H9 (cell line): ENCODE data around the gene KRT86. TPM values are rescaled to one million over a fixed set of nuclear protein-coding genes. Genes with fewer than 3 reads are reported as not detected.

Experiments
- DNase-seq: peaks from one replicate; pipeline ENCODE4 v3.0.0-alpha.2; 2017
- H2AFZ ChIP-seq: one replicate; pipeline ENCODE4 v1.6.1; 2013; ENCODE audit warnings: mild to moderate bottlenecking, low read length, control low read depth, moderate library complexity
- H2AK5ac ChIP-seq: 2 replicates; pipeline ENCODE4 v1.6.1; 2013; ENCODE audit warnings: low read length, control low read depth, mixed read lengths; ENCODE audit not compliant: insufficient read length
- H2BK120ac ChIP-seq: one replicate; pipeline ENCODE4 v1.6.1; 2013; ENCODE audit warnings: low read depth, mild to moderate bottlenecking, low read length, control low read depth, inconsistent platforms; ENCODE audit not compliant: poor library complexity, severe bottlenecking
- H2BK12ac ChIP-seq: 2 replicates; pipeline ENCODE4 v1.6.1; 2013; ENCODE audit warnings: low read length, control low read depth, mixed read lengths, low read depth; ENCODE audit not compliant: insufficient read length
- H2BK15ac ChIP-seq: 2 replicates; pipeline ENCODE4 v1.6.1; 2013; ENCODE audit warnings: low read depth, low read length, control low read depth
- H2BK20ac ChIP-seq: one replicate; pipeline ENCODE4 v1.6.1; 2013; ENCODE audit warnings: low read depth, mild to moderate bottlenecking, low read length, control low read depth, inconsistent platforms; ENCODE audit not compliant: poor library complexity, severe bottlenecking
- H2BK5ac ChIP-seq: 2 replicates; pipeline ENCODE4 v1.6.1; 2013; ENCODE audit warnings: low read length, control low read depth, mixed read lengths; ENCODE audit not compliant: insufficient read length
- H3K14ac ChIP-seq: 2 replicates; pipeline ENCODE4 v1.6.1; 2013; ENCODE audit warnings: low read length, control low read depth; ENCODE audit not compliant: insufficient read depth
- H3K18ac ChIP-seq: 2 replicates; pipeline ENCODE4 v1.6.1; 2013; ENCODE audit warnings: low read depth, mild to moderate bottlenecking, mixed read lengths, low read length, control low read depth; ENCODE audit not compliant: insufficient read length
- H3K23ac ChIP-seq: 2 replicates; pipeline ENCODE4 v1.6.1; 2013; ENCODE audit warnings: low read length, control low read depth, mixed read lengths, low read depth; ENCODE audit not compliant: insufficient read length
- H3K23me2 ChIP-seq: 2 replicates; pipeline ENCODE4 v1.6.1; 2013; ENCODE audit warnings: low read depth, mild to moderate bottlenecking, mixed read lengths, low read length, control low read depth; ENCODE audit not compliant: insufficient read length, poor library complexity, severe bottlenecking
- H3K27ac ChIP-seq: 2 replicates; pipeline ENCODE4 v1.5.1; 2013; ENCODE audit warnings: low read length, control low read depth, mixed read lengths, low read depth; ENCODE audit not compliant: insufficient read length
- H3K27me3 ChIP-seq: 2 replicates; pipeline ENCODE4 v1.6.1; 2013; ENCODE audit warnings: low read length, control low read depth, inconsistent platforms; ENCODE audit not compliant: insufficient read depth
- H3K4ac ChIP-seq: 2 replicates; pipeline ENCODE4 v1.6.1; 2013; ENCODE audit warnings: low read depth, mild to moderate bottlenecking, control low read depth, inconsistent platforms, low read length, moderate library complexity
- H3K4me1 ChIP-seq: 2 replicates; pipeline ENCODE4 v1.6.1; 2013; ENCODE audit warnings: low read length, control low read depth, inconsistent platforms; ENCODE audit not compliant: insufficient read depth
- H3K4me2 ChIP-seq: 2 replicates; pipeline ENCODE4 v1.6.1; 2013; ENCODE audit warnings: low read length, control low read depth, mixed read lengths; ENCODE audit not compliant: insufficient read length, insufficient read depth
- H3K56ac ChIP-seq: 2 replicates; pipeline ENCODE4 v1.6.1; 2013; ENCODE audit warnings: low read depth, mild to moderate bottlenecking, mixed read lengths, low read length, control low read depth; ENCODE audit not compliant: insufficient read length
- H3K79me1 ChIP-seq: 2 replicates; pipeline ENCODE4 v1.6.1; 2013; ENCODE audit warnings: low read depth, mild to moderate bottlenecking, moderate library complexity, low read length, control low read depth, inconsistent platforms; ENCODE audit not compliant: insufficient read depth, poor library complexity, severe bottlenecking
- H3K79me2 ChIP-seq: 2 replicates; pipeline ENCODE4 v1.6.1; 2013; ENCODE audit warnings: low read length, control low read depth, inconsistent platforms; ENCODE audit not compliant: insufficient read depth
- H3K9ac ChIP-seq: 2 replicates; pipeline ENCODE4 v1.6.1; 2013; ENCODE audit warnings: low read length, control low read depth, mixed read lengths; ENCODE audit not compliant: insufficient read length; ENCODE audit errors: extremely low read depth
- H3K9me3 ChIP-seq: one replicate; pipeline ENCODE4 v1.6.1; 2013; ENCODE audit warnings: low read depth, low read length, inconsistent platforms; ENCODE audit not compliant: control insufficient read depth
- H3T11ph ChIP-seq: one replicate; pipeline ENCODE4 v1.6.1; 2013; ENCODE audit warnings: mild to moderate bottlenecking, low read length, control low read depth, inconsistent platforms
- H4K20me1 ChIP-seq: one replicate; pipeline ENCODE4 v1.6.1; 2013; ENCODE audit not compliant: control insufficient read depth, insufficient read length, insufficient read depth
- H4K5ac ChIP-seq: 2 replicates; pipeline ENCODE4 v1.6.1; 2013; ENCODE audit warnings: low read depth, mild to moderate bottlenecking, mixed read lengths, low read length, control low read depth; ENCODE audit not compliant: insufficient read length
- H4K8ac ChIP-seq: replicated peaks from 2 replicates; pipeline ENCODE4 v1.6.1; 2013; ENCODE audit warnings: low read length, control low read depth, mixed read lengths, low read depth; ENCODE audit not compliant: insufficient read length
- H4K91ac ChIP-seq: 2 replicates; pipeline ENCODE4 v1.6.1; 2013; ENCODE audit warnings: low read depth, mild to moderate bottlenecking, moderate library complexity, mixed read lengths, low read length, control low read depth; ENCODE audit not compliant: insufficient read length
- H3K27ac Mint-ChIP-seq, 3 experiments: 2 replicates in 2 of 3; 3 replicates in 1 of 3; pipeline ENCODE4 v1.8.0; 2020 to 2021; ENCODE audit warnings: mixed read lengths in 3 of 3, mild to moderate bottlenecking in 1 of 3, moderate library complexity in 1 of 3
- H3K27me3 Mint-ChIP-seq: 2 replicates; pipeline ENCODE4 v1.8.0; 2021; ENCODE audit warnings: low read depth, mild to moderate bottlenecking, moderate library complexity, mixed read lengths
- H3K36me3 Mint-ChIP-seq, 3 experiments: 2 replicates in 2 of 3; 3 replicates in 1 of 3; pipeline ENCODE4 v1.8.0; 2020 to 2021; ENCODE audit warnings: low read depth in 3 of 3, mixed read lengths in 3 of 3; ENCODE audit not compliant: insufficient read depth in 1 of 3
- H3K4me1 Mint-ChIP-seq, 2 experiments: 2 replicates each; pipeline ENCODE4 v1.8.0; 2020; ENCODE audit warnings: mixed read lengths in 2 of 2
- H3K4me3 Mint-ChIP-seq, 2 experiments: 2 replicates in 1 of 2; 3 replicates in 1 of 2; pipeline ENCODE4 v1.8.0; 2020 to 2021; ENCODE audit warnings: mild to moderate bottlenecking in 2 of 2, mixed read lengths in 2 of 2, moderate library complexity in 1 of 2
- H3K9me3 Mint-ChIP-seq, 2 experiments: 2 replicates in 1 of 2; 3 replicates in 1 of 2; pipeline ENCODE4 v1.8.0; 2020; ENCODE audit warnings: mild to moderate bottlenecking in 2 of 2, mixed read lengths in 2 of 2, moderate library complexity in 1 of 2
- WGBS: extraction: QIAGEN DNeasy Blood & Tissue Kit; methylation state at CpG from one replicate; pipeline ENCODE4 v1.1.7; 2013; ENCODE audit warnings: missing lambda C conversion rate, low lambda C conversion rate, mixed read lengths; ENCODE audit not compliant: insufficient read length; ENCODE audit errors: extremely low coverage; 5-methylcytosine and 5-hydroxymethylcytosine counted together
- total RNA-seq: library from RNA; stranded (reverse); gene quantifications from 2 replicates; pipeline ENCODE4 v1.2.1, GENCODE V29; 2021
- TF ChIP-seq, protein P1 (sequence below): fragments of 200-600 bp; sonication (generic); conservative IDR thresholded peaks from 3 replicates; pipeline ENCODE4 v1.8.0; 2021; ENCODE audit warnings: antibody characterized with exemption, mild to moderate bottlenecking

KRT86 gene
- total RNA-seq, 1 experiment from 2014 or later = not detected

DNA sequence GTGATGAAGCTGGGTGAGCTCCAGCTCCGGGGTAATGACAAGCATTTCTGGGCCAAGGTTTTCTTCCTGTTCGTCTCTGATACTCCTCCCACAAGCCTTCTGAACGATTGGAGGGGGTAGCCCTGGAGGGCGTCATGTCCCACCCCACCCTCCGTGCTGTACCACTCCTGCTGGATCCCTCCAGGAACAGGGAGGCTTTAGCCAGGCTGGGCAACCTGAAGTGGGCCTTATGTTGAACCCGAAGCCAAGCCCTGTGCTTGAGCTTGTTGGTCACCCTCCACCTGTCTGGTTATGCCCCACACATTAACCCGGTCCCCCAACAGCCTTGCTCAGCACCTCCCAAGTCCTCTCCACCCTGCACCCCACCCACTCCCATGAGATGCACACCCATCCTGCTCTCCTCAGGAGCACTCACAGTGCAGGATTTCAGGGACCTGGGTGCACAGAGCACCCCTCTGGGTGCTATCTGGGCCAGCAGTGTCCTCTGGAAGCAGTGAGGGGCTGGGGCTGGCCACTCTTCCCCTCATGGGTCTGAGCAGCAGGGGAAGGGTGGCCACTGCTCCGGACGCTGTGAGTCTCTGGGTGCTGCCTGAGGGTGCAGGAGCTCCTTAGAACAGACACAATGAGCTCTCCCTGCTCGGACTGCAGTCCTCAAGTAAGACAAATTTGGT lies 53.5 kb downstream of the KRT86 start:
- no peak overlapping the region for H2AFZ ChIP-seq
- Mint-ChIP-seq H3K4me1 (peaks cover 8% of the 10 kb centered on the region in 2 experiments; a peak in 2 of 4 replicates), H3K9me3 (no peaks in the 10 kb centered on the region), H3K4me3 (no peak overlapping the region), H3K27me3 (peaks cover 15% of the 10 kb centered on the region), H3K36me3 (no peaks in the 10 kb centered on the region), H3K27ac (no peak overlapping the region)
- no peaks in the 10 kb centered on the region for H3K79me1 ChIP-seq
- no peak overlapping the region for H3K27ac ChIP-seq
- no peaks in the 10 kb centered on the region for H3K27me3 ChIP-seq
- no CpG with 5 or more reads among the region's 10 CpGs for WGBS
- H3K9ac ChIP-seq = no peak overlapping the region
- no peak overlapping the region for H2BK15ac ChIP-seq
- H3K18ac ChIP-seq = no peak overlapping the region
- 0 out of 2 replicates have a peak, but pooled peaks cover 2% of the 10 kb centered on the region for H3K4me1 ChIP-seq
- H3K14ac ChIP-seq = no peak overlapping the region
- H3T11ph ChIP-seq = no peak overlapping the region
- DNase-seq = no peak
- no peaks in the 10 kb centered on the region for H3K23me2 ChIP-seq
- H3K79me2 ChIP-seq = no peaks in the 10 kb centered on the region
- H2BK5ac ChIP-seq = no peak overlapping the region
- no peak overlapping the region for H4K8ac ChIP-seq
- H2BK12ac ChIP-seq = no peak overlapping the region
- H4K20me1 ChIP-seq = no peaks in the 10 kb centered on the region
- H2BK120ac ChIP-seq = no peak overlapping the region
- H3K4ac ChIP-seq = no peak overlapping the region
- no peak overlapping the region for H4K91ac ChIP-seq
- H4K5ac ChIP-seq = no peak overlapping the region
- H3K56ac ChIP-seq = no peak overlapping the region
- H2AK5ac ChIP-seq = no peak overlapping the region
- H3K23ac ChIP-seq = no peak overlapping the region
- H3K4me2 ChIP-seq = no peak overlapping the region
- no peak overlapping the region for H2BK20ac ChIP-seq
- H3K9me3 ChIP-seq = no peaks in the 10 kb centered on the region
- TF ChIP-seq, protein P1, sequence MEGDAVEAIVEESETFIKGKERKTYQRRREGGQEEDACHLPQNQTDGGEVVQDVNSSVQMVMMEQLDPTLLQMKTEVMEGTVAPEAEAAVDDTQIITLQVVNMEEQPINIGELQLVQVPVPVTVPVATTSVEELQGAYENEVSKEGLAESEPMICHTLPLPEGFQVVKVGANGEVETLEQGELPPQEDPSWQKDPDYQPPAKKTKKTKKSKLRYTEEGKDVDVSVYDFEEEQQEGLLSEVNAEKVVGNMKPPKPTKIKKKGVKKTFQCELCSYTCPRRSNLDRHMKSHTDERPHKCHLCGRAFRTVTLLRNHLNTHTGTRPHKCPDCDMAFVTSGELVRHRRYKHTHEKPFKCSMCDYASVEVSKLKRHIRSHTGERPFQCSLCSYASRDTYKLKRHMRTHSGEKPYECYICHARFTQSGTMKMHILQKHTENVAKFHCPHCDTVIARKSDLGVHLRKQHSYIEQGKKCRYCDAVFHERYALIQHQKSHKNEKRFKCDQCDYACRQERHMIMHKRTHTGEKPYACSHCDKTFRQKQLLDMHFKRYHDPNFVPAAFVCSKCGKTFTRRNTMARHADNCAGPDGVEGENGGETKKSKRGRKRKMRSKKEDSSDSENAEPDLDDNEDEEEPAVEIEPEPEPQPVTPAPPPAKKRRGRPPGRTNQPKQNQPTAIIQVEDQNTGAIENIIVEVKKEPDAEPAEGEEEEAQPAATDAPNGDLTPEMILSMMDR = no peak; the same call in 1 of the 3 replicates
